ENCODE measurements around the gene LEPROT. TPM values are rescaled to one million over a fixed set of nuclear protein-coding genes. Genes with fewer than 3 reads are reported as not detected.

Gene LEPROT
- total RNA-seq, 4 donors from 2014 or later = 54.5 to 73.3 (median 66.7) TPM

- H3K27me3 ChIP-seq = no peaks in the 10 kb centered on the region
- intact Hi-C loops (cut with DNase I) = no loop called here
- no peaks in the 10 kb centered on the region for H3K4me1 ChIP-seq
- peaks cover 0 to 9% (median 0%) of the 10 kb centered on the region in 4 donors for H3K36me3 ChIP-seq
- no peak overlapping the region for H3K27ac ChIP-seq (replicated peaks in 1 of 4)
- DNase-seq (ENCODE audit: extremely low spot score) = no peak
- no peak for TF ChIP-seq POLR2A (IDR thresholded peaks at IDR 0.05; ENCODE audit: low read depth)
- TF ChIP-seq EP300 (IDR thresholded peaks at IDR 0.05) = no peak
- TF ChIP-seq, protein P1, sequence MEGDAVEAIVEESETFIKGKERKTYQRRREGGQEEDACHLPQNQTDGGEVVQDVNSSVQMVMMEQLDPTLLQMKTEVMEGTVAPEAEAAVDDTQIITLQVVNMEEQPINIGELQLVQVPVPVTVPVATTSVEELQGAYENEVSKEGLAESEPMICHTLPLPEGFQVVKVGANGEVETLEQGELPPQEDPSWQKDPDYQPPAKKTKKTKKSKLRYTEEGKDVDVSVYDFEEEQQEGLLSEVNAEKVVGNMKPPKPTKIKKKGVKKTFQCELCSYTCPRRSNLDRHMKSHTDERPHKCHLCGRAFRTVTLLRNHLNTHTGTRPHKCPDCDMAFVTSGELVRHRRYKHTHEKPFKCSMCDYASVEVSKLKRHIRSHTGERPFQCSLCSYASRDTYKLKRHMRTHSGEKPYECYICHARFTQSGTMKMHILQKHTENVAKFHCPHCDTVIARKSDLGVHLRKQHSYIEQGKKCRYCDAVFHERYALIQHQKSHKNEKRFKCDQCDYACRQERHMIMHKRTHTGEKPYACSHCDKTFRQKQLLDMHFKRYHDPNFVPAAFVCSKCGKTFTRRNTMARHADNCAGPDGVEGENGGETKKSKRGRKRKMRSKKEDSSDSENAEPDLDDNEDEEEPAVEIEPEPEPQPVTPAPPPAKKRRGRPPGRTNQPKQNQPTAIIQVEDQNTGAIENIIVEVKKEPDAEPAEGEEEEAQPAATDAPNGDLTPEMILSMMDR (IDR thresholded peaks at IDR 0.05) = no peak
- no peak for TF ChIP-seq POLR2AphosphoS5 (IDR thresholded peaks at IDR 0.05)
- no peaks in the 10 kb centered on the region for H3K9me3 ChIP-seq
- no peak overlapping the region for H3K4me3 ChIP-seq
- 88% methylated on average over 1 of the region's 1 CpG for whole genome bisulfite sequencing
Observed at GRCh38 chr1:65398083-65398482, 22.4 kb upstream of the LEPROT start.

DNA sequence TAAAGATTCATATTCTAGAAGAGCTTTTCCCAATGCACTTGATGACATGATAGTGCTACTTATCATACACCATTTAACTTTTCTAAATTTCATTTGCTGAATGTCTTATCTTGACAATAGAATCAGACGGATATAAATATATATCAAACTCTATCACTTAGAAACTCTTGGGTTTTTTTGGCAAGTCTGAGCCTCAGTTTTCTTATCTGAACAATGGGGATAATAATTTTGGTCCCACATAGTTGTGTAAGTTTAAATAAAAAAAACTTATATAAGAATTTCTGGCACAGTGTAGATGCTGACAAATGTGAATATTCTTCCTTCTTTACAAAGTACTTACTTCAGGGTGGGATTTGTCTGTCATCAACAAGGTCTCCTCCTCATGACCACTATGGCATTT, 21.5 kb upstream of the LEPROT start:
- no peaks in the 10 kb centered on the region for H3K9me3 ChIP-seq
- no peak overlapping the region for H3K27ac ChIP-seq (replicated peaks in 1 of 4)
- no peak overlapping the region for H3K4me3 ChIP-seq
- H3K36me3 ChIP-seq = peaks cover 0 to 9% (median 0%) of the 10 kb centered on the region in 4 donors
- 96% methylated on average over 1 of the region's 1 CpG for WGBS
- no peaks in the 10 kb centered on the region for H3K27me3 ChIP-seq
- H3K4me1 ChIP-seq = no peaks in the 10 kb centered on the region
- no peak for DNase-seq (ENCODE audit: extremely low spot score)
- intact Hi-C loops (cut with DNase I) = no loop called here
- no peak for TF ChIP-seq POLR2AphosphoS5 (IDR thresholded peaks at IDR 0.05)

DNA sequence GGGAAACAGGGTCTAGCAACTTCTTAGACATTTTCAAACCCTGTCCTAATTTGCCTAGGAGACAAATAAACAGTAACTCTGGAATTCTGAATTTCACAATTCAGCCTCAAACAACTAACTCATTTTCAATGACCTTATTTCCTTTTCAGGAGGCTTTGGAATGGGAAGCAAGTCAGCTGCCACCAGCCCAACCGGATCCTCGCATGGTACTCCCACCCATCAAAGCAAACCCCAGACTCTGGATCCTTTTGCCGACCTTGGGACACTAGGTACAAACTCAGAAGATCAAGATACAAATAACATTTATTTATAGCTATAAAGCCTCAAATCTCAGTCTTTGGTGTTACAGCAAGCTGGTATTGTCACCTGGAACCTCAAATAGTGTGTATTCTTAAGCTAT, 18.9 kb upstream of the LEPROT start:
- DNase-seq (ENCODE audit: extremely low spot score) = no peak
- 85% methylated on average over 3 of the region's 3 CpGs for WGBS
- TF ChIP-seq POLR2AphosphoS5 (IDR thresholded peaks at IDR 0.05) = no peak
- TF ChIP-seq, protein P1 (IDR thresholded peaks at IDR 0.05) = no peak

DNA sequence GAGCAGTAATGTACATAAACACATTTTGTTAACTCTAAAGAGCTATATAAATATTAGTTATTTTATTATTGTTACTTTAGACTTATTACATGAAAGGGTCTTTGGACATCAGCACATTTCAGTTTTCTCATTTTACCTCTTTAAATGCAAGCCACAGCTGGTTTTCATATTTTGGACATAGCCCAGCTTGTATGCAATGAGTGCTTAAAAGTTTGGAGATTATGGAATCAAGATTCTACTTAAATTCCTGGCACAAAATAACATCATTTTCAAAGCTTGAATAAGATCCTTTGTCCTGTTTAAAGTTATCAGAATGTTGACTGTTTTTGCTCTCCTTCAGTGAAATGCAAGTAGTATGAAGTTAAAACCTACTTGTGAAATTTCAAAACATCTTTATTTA, 15.5 kb upstream of the LEPROT start:
- Histone ChIP-seq H3K4me1 (no peaks in the 10 kb centered on the region), H3K4me3 (no peak overlapping the region), H3K27me3 (no peaks in the 10 kb centered on the region), H3K9me3 (no peaks in the 10 kb centered on the region), H3K27ac (replicated peaks in 1 of 4) (no peak overlapping the region), H3K36me3 (peaks cover 0 to 9% (median 4%) of the 10 kb centered on the region in 4 donors)
- TF ChIP-seq POLR2A (IDR thresholded peaks at IDR 0.05; ENCODE audit: low read depth) = no peak
- TF ChIP-seq, protein P1 (IDR thresholded peaks at IDR 0.05) = no peak
- intact Hi-C loops (cut with DNase I) = no loop called here
- DNase-seq (ENCODE audit: extremely low spot score) = no peak

More for the DNA sequence above, 18.9 kb upstream of the LEPROT start:
- Histone ChIP-seq H3K27me3 (no peaks in the 10 kb centered on the region), H3K36me3 (peaks cover 0 to 9% (median 1%) of the 10 kb centered on the region in 4 donors), H3K4me3 (no peak overlapping the region), H3K4me1 (no peaks in the 10 kb centered on the region), H3K9me3 (no peaks in the 10 kb centered on the region), H3K27ac (replicated peaks in 1 of 4) (no peak overlapping the region)
- intact Hi-C loops (cut with DNase I) = no loop called here

DNA sequence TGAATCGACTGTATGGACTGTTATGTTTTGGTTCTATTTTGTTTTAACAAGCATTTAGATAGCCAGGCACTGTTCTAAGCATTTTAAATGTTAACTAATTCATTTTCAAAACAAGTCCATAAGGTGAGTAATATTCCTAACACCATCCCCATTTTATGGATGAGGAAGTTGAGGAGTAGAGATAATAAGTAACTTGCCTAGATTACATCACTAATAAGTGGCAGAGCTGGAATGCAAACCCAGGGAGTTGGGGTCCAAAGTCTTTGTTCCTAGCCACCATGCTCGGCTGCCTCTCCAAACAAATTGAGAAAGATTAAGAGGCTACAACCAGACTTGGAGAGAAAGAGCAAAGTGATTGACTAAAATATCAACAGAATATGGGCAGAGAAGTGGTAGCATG, 12.6 kb upstream of the LEPROT start:
- no peaks in the 10 kb centered on the region for H3K4me1 ChIP-seq
- no peak overlapping the region for H3K4me3 ChIP-seq
- intact Hi-C loops (cut with DNase I) = no loop called here
- TF ChIP-seq, protein P1 (IDR thresholded peaks at IDR 0.05) = no peak
- TF ChIP-seq EP300 (IDR thresholded peaks at IDR 0.05) (no peak), POLR2A (IDR thresholded peaks at IDR 0.05; ENCODE audit: low read depth) (no peak), POLR2AphosphoS5 (IDR thresholded peaks at IDR 0.05) (no peak)
- 87% methylated on average over 2 of the region's 2 CpGs for WGBS
- H3K9me3 ChIP-seq = no peaks in the 10 kb centered on the region
- no peaks in the 10 kb centered on the region for H3K27me3 ChIP-seq
- H3K27ac ChIP-seq (replicated peaks in 1 of 4) = no peak overlapping the region
- peaks cover 0 to 4% (median 1%) of the 10 kb centered on the region in 4 donors for H3K36me3 ChIP-seq
- no peak for DNase-seq (ENCODE audit: extremely low spot score)
